ENCODE measurements around the gene LRIT1. TPM values are rescaled to one million over a fixed set of nuclear protein-coding genes. Genes with fewer than 3 reads are reported as not detected.

Gene LRIT1
- total RNA-seq, 1 donor = not detected

DNA sequence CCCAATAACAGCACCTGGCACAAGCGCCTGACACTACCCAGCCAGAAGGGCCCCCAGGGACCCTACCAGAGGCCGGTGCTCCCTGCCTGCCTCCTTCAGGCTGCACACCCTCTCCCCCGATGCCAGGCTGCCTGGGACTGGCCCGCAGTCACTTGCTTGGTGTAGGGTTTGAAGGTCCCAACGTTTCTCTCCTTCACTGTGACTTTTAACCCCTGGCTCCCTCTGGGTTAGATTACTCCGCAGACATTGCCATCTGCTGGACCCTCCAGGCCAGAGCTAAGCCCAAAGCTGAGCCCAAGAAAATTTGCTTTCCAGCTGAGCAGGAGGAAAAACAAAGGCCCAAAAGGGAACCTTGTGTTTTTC is 40.1 kb downstream of the LRIT1 start:
- TF ChIP-seq, protein P1, sequence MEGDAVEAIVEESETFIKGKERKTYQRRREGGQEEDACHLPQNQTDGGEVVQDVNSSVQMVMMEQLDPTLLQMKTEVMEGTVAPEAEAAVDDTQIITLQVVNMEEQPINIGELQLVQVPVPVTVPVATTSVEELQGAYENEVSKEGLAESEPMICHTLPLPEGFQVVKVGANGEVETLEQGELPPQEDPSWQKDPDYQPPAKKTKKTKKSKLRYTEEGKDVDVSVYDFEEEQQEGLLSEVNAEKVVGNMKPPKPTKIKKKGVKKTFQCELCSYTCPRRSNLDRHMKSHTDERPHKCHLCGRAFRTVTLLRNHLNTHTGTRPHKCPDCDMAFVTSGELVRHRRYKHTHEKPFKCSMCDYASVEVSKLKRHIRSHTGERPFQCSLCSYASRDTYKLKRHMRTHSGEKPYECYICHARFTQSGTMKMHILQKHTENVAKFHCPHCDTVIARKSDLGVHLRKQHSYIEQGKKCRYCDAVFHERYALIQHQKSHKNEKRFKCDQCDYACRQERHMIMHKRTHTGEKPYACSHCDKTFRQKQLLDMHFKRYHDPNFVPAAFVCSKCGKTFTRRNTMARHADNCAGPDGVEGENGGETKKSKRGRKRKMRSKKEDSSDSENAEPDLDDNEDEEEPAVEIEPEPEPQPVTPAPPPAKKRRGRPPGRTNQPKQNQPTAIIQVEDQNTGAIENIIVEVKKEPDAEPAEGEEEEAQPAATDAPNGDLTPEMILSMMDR (IDR thresholded peaks at IDR 0.05; ENCODE audit: extremely low read depth, low read depth, low read length) = no peak
- Histone ChIP-seq H3K27me3 (ENCODE audit: insufficient read depth, low read length) (peaks cover 3% of the 10 kb centered on the region), H3K9me3 (ENCODE audit: low read depth, low read length) (no peaks in the 10 kb centered on the region), H4K20me1 (ENCODE audit: insufficient read depth, low read length) (no peaks in the 10 kb centered on the region), H3K79me2 (ENCODE audit: insufficient read depth, low read length) (no peaks in the 10 kb centered on the region), H2AFZ (ENCODE audit: low read length) (no peak overlapping the region), H3K4me3 (ENCODE audit: insufficient read depth, low read length) (no peak overlapping the region), H3K36me3 (ENCODE audit: insufficient read depth, low read length) (no peaks in the 10 kb centered on the region), H3K27ac (ENCODE audit: low read depth, low read length) (no peak overlapping the region), H3K4me1 (ENCODE audit: insufficient read depth, low read length) (no peaks in the 10 kb centered on the region), H3K4me2 (ENCODE audit: insufficient read depth, low read length) (no peak overlapping the region)
- DNase-seq (ENCODE audit: insufficient read length, low spot score, missing footprints) = no peak

DNA sequence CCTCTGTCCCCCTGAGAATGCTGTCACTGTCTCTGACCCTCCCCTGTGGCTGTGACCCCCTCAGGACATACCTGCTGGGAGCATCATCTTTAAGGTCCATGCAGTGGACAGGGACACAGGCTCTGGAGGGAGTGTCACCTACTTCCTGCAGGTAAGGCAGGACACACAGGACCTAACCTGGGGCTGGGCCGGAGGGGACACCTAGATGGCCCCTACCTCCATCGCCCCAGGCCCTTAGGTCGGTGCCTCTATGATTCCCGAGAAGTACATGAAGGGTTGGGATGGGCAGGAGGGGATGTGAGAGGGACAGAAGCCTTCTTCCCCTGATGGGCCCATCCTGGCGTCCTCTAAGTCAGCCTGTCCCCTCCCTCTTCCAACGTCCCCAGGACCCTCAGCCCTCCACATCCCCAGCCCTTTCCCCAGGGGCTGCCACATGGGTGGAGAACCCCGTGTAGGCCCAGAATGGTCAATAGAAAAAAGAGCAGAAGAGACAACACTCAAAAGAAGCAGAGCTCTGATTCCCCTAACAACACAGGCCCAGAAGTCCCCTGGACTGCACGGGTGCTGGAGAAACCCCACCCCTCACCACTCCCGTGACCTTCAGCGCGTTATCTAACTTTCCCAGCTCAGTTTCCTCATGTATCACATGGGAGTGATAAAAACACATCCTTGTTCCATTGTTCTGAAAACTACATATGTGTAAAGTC is 40.7 kb downstream of the LRIT1 start:
- no peak overlapping the region for H3K4me3 ChIP-seq (ENCODE audit: insufficient read depth, low read length)
- no peak overlapping the region for H3K27ac ChIP-seq (ENCODE audit: low read depth, low read length)
- H3K36me3 ChIP-seq (ENCODE audit: insufficient read depth, low read length) = no peaks in the 10 kb centered on the region

DNA sequence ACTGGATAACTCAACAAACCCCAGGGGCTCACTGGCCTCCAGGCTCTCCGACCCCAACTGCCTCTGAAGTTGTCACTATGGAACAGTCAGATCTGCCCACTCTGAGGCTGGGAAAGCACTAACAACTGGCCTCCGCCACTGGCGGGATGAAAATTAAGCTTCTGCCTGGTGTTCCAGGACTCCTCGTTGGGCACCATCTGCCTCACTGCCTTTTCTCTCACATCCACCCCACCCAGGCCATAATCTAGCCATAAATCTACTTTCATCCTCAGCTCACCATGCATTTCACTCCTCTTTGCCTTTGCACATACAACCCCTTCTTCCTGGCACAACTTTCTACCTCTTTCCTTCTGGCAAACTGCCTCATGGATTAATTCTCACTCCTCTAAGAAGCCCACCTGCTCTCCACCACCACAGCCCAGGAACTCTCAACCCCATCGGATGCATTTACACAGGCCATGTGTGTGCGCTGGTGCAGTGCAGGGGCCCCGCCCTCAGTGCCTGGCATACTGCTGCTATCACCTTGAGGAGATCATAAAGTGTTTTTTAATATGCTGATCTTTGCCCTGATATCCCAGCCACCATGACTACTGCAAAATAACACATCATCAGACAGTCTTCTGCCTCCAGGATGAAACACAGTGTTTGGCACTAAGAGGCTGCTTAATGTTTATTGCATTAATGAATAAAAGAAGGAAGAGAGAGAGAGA is 43.0 kb downstream of the LRIT1 start:
- Histone ChIP-seq H3K36me3 (ENCODE audit: insufficient read depth, low read length) (no peaks in the 10 kb centered on the region), H3K4me2 (ENCODE audit: insufficient read depth, low read length) (no peak overlapping the region), H2AFZ (ENCODE audit: low read length) (no peak overlapping the region), H3K27me3 (ENCODE audit: insufficient read depth, low read length) (peaks cover 26% of the 10 kb centered on the region), H3K27ac (ENCODE audit: low read depth, low read length) (no peak overlapping the region), H3K4me1 (ENCODE audit: insufficient read depth, low read length) (no peaks in the 10 kb centered on the region), H3K79me2 (ENCODE audit: insufficient read depth, low read length) (no peaks in the 10 kb centered on the region), H4K20me1 (ENCODE audit: insufficient read depth, low read length) (no peaks in the 10 kb centered on the region), H3K4me3 (ENCODE audit: insufficient read depth, low read length) (no peak overlapping the region), H3K9me3 (ENCODE audit: low read depth, low read length) (no peaks in the 10 kb centered on the region)
- TF ChIP-seq, protein P1 (IDR thresholded peaks at IDR 0.05; ENCODE audit: extremely low read depth, low read depth, low read length) = no peak
- no peak for DNase-seq (ENCODE audit: insufficient read length, low spot score, missing footprints)

More for the DNA sequence above, 40.7 kb downstream of the LRIT1 start:
- TF ChIP-seq, protein P1 (IDR thresholded peaks at IDR 0.05; ENCODE audit: extremely low read depth, low read depth, low read length) = no peak
- no peak for DNase-seq (ENCODE audit: insufficient read length, low spot score, missing footprints)
- Histone ChIP-seq H4K20me1 (ENCODE audit: insufficient read depth, low read length) (no peaks in the 10 kb centered on the region), H3K9me3 (ENCODE audit: low read depth, low read length) (no peaks in the 10 kb centered on the region), H2AFZ (ENCODE audit: low read length) (no peak overlapping the region), H3K79me2 (ENCODE audit: insufficient read depth, low read length) (no peaks in the 10 kb centered on the region), H3K27me3 (ENCODE audit: insufficient read depth, low read length) (peaks cover 5% of the 10 kb centered on the region), H3K4me1 (ENCODE audit: insufficient read depth, low read length) (no peaks in the 10 kb centered on the region), H3K4me2 (ENCODE audit: insufficient read depth, low read length) (no peak overlapping the region)

DNA sequence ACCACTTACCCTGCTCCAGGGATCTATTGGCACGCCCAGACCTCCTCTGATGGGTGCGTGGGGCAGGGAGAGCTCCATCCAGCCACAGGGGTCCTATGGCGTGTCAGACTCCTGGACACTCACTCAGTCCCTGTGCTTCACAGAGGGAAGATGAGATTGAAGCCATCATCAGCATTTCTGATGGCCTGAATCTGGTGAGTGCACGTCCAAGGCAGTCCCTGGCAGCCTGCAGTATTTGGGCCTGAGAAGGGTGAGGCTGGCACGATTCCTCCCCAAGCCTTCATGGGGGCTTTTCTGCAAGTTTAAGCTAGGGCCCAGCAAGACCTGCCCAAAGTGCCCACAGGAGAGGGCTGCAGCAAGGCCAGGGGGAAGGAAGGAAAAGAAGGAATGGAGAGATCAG is 43.7 kb downstream of the LRIT1 start:
- no peak overlapping the region for H3K27ac ChIP-seq (ENCODE audit: low read depth, low read length)
- H3K4me3 ChIP-seq (ENCODE audit: insufficient read depth, low read length) = no peak overlapping the region
- no peaks in the 10 kb centered on the region for H3K79me2 ChIP-seq (ENCODE audit: insufficient read depth, low read length)
- no peak overlapping the region for H3K4me2 ChIP-seq (ENCODE audit: insufficient read depth, low read length)
- H3K36me3 ChIP-seq (ENCODE audit: insufficient read depth, low read length) = no peaks in the 10 kb centered on the region
- TF ChIP-seq, protein P1 (IDR thresholded peaks at IDR 0.05; ENCODE audit: extremely low read depth, low read depth, low read length) = no peak
- no peaks in the 10 kb centered on the region for H4K20me1 ChIP-seq (ENCODE audit: insufficient read depth, low read length)
- DNase-seq (ENCODE audit: insufficient read length, low spot score, missing footprints) = no peak
- H3K4me1 ChIP-seq (ENCODE audit: insufficient read depth, low read length) = no peaks in the 10 kb centered on the region
- H3K27me3 ChIP-seq (ENCODE audit: insufficient read depth, low read length) = peaks cover 30% of the 10 kb centered on the region
- no peaks in the 10 kb centered on the region for H3K9me3 ChIP-seq (ENCODE audit: low read depth, low read length)
- H2AFZ ChIP-seq (ENCODE audit: low read length) = no peak overlapping the region

Measured in osteoblast (primary cell).